VCaP (cell line): ENCODE measurements around the gene RAVER1.
"Not testable (repeated sequence)": the region's sequence is repeated elsewhere in the genome, so short reads cannot be mapped to it uniquely, and the experiment has no call there.

Experiments used
- H3K27ac ChIP-seq: fragments of 450-650 bp; 2 replicates; pipeline ENCODE4 v1.5.1; 2017
- TF ChIP-seq, protein P1 (sequence below): fragments of 450-650 bp; conservative IDR thresholded peaks from 2 replicates; pipeline ENCODE4 v1.5.1; 2017; ENCODE audit warnings: mild to moderate bottlenecking, moderate library complexity

RAVER1 gene

DNA sequence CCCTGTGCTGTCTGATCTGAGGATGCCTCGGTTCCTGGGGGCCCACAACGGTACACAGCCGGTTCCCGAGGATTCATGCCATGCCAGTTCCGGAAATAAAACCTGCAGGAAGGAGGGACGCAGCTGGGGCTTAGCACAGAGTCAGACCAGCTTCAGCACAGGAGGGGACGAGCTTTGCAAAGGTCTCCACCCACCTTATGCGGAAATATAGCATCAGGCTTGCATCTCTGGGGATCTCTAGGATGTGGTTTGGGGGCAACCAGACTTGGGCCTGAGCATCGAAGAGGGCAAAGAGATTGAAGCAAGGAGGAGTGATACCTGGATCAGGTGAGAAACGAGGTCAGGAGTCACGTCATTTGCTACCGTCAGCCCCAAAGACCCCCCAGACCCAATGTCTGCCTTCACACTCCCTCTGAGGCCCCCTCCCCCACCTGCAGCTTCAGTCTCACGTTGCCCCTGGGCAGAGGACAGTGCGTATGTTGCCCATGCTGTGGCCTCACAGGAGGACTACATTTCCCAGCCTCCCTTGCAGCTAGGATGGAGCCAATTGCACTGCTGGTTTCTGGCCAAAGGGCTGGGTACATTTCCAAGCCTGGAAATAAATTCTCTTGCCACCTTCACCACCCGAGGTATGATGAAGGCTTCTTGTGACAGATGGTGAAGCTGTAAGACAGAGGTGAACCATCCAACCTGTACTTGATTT, 34.9 kb upstream of the RAVER1 start:
- TF ChIP-seq, protein P1, sequence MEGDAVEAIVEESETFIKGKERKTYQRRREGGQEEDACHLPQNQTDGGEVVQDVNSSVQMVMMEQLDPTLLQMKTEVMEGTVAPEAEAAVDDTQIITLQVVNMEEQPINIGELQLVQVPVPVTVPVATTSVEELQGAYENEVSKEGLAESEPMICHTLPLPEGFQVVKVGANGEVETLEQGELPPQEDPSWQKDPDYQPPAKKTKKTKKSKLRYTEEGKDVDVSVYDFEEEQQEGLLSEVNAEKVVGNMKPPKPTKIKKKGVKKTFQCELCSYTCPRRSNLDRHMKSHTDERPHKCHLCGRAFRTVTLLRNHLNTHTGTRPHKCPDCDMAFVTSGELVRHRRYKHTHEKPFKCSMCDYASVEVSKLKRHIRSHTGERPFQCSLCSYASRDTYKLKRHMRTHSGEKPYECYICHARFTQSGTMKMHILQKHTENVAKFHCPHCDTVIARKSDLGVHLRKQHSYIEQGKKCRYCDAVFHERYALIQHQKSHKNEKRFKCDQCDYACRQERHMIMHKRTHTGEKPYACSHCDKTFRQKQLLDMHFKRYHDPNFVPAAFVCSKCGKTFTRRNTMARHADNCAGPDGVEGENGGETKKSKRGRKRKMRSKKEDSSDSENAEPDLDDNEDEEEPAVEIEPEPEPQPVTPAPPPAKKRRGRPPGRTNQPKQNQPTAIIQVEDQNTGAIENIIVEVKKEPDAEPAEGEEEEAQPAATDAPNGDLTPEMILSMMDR = no peak
- no peak overlapping the region for H3K27ac ChIP-seq

DNA sequence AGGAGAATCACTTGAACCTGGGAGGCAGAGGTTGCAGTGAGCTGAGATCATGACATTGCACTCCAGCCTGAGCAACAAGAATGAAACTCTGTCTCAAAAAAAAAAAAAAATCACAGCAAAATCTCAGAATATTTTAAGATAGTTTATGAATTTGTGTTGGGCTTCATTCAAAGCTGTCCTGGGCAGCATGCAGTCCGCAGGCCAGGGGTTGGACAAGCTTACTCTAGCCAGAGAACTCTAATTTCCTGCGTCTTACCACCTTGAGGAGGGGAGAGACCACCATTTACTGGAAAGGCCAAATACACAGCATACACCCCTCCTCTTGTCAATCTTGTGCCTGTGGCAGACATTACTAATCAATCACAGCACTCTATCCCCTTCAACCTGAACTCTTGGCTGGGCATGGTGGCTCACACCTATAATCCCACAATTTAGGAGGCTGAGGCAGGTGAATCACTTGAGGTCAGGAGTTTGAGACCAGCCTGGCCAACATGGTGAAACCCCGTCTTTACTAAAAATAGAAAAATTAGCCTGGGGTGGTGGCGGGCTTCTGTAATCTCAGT, 33.7 kb upstream of the RAVER1 start:
- H3K27ac ChIP-seq = not testable (repeated sequence)

DNA sequence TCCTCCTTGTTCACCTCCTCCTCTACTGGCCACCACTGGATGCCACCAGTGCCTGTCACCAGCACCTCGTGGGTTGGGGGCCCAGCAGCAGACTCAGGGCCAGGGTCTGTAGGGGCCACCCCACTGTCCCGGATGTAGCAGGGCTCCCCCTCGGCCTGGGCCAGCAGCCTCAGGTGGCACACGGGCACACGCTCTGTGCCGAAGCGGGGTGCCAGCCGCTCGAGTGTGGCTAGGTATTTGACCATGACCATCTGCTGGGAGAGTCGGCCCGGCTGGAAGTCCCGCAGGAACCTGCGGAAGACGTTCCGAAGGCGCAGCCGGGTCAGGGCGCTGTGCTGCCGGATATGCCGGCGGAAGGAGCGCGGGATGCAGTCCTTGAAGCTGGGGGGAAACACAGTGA, 32.2 kb upstream of the RAVER1 start:
- H3K27ac ChIP-seq = no peak overlapping the region
- TF ChIP-seq, protein P1 = no peak

DNA sequence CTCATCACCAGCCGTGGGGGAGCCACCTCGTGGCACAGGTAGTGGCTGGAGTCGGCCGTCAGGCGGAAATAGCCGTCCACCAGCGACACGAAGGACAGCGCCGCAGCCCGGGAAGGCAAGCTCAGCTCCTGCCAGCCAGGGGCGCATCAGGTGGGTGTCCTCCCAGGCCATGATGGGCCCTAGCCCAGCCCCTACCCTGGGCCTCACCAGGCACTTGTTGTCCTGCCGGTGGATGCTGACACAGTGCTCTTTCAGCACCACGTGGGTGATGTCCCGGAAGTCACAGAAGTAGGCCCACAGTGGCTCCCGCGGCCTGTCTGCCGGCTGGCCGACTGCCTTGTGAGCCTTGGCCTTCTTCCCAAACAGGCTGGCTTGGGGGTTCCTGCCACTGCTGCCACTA, 31.3 kb upstream of the RAVER1 start:
- TF ChIP-seq, protein P1 = no peak
- H3K27ac ChIP-seq = no peak overlapping the region

DNA sequence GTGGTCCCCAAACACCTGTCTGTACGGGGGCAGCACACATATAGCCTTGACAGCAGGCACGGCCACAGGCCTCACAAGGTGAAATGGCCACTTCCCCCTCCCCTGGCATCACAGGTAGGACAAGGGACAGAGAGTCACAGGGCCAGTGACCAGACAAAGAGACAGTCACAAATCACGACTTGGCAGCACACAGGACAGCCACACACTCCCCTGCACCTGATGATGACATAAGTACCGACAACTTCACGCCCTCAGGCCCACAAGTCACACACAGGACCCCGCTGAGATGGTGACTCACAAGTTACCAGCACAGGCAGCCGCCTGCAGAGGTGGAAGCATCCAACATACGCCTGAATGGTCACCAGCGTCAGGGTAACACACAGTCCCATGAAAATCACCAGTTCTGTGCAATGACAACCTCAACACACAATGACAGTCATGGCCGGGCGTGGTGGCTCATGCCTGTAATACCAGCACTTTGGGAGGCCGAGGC, 30.5 kb upstream of the RAVER1 start:
- TF ChIP-seq, protein P1 = no peak
- no peak overlapping the region for H3K27ac ChIP-seq

DNA sequence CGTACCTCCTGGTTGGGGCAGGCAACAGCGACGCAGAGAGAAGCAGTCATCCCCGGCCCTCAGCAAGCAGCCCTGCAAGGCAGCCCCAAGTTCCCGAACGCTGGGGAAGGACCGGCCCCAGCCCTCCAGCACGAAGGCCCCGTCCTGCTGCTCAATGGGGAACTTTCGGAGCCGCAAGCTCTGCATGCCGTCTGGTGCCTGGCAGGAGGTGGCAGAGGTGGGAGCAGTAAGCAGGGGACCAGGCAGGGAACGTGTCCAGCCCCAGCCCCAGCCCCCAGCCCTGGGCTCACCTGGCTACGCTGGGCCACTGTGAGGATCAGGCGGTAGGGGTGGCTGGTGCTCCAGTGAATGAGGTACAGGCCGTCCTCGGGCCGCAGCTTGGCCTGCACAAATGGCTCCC, 28.9 kb upstream of the RAVER1 start:
- no peak overlapping the region for H3K27ac ChIP-seq
- TF ChIP-seq, protein P1 = no peak

DNA sequence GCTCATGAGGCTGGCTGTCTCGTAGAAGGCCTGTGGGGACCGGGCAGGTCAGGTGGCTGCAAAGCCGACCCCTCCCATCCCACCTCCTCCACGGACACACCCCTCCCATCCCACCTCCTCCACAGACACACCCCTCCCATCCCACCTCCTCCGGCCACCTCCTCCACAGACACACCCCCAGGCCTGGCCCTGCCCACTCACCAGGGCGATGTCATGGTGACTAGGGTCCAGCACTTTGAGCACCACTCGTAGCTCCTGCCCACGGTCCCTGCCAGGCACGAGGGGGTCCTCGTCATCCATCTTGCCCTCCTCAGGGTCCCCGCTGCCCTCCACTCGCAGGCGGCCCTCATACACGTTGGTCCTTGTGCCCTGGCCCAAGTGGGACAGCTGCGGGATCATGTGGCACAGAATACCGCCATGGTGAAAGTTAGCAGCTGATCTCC, 28.3 kb upstream of the RAVER1 start:
- TF ChIP-seq, protein P1 = no peak
- no peak overlapping the region for H3K27ac ChIP-seq

DNA sequence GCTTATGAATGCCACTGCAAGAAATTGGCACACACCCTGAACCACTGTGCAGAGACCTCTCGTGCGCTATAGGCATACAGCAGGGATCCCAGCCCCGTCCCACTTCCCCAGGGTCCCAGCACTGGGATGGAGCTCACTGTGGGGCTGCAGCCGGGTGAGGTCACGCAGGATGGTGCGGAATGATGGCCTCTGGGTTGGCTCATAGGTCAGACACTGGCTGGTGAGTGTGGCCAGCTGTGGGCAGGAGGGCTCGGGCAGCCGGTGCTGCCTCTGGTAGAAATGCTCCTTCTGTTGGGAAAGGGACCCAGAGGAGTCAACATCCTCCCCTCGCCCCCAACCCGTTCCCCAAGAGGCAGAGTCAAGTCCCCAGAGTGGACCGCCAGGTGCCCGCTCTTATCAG, 23.1 kb upstream of the RAVER1 start:
- TF ChIP-seq, protein P1 = no peak

More for the DNA sequence above, 23.1 kb upstream of the RAVER1 start:
- H3K27ac ChIP-seq = no peak overlapping the region
